HCT116 (cell line): ENCODE data around the gene LMBR1L.

Experiments
- SIN3A ChIP-seq: IDR thresholded peaks from 2 replicates; pipeline ENCODE4 v1.6.1; 2012; ENCODE audit warnings: low read depth
- ZFX ChIP-seq: fragments of 450-650 bp; IDR thresholded peaks from 2 replicates; pipeline ENCODE4 v1.6.1; 2017
- TF ChIP-seq, protein P1 (sequence below): IDR thresholded peaks from 2 replicates; pipeline ENCODE4 v1.6.1; 2012

DNA sequence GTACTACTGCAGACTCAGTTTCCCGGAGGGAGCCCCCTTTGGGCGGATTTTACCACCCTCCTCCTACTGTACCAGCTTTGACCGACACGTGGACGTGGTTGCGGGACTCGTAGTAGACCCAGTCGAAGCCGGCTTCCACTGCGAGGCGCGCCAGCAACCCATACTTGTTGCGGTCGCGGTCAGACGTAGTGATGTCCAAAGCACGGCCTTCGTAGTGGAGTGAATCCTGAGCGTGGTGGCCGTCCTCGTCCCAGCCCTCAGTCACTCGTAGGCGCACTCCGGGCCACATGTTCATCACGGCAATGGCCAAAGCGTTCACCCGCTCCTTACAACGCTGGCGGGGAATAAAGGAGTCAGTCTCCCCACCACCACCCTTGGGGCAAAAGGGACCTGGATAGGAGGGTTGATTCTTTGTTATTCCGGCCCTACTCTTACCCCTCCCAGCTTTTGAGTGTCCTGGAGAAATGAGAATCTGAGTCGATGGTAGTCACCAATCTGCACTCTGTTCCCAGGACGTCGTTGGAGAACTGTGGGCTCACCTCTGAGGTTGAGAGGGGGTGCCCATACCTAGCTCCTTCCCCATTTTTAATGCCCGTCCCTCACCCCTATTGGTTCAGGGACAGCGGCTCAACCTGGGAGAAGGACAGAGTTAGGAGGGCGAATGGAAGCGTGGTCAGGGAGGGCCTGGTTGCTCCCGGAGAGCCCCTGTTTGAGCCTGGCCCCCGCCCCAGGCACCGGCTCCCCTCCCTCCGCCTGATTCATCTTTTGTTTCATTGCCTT is 19.4 kb downstream of the LMBR1L start:
- TF ChIP-seq, protein P1, sequence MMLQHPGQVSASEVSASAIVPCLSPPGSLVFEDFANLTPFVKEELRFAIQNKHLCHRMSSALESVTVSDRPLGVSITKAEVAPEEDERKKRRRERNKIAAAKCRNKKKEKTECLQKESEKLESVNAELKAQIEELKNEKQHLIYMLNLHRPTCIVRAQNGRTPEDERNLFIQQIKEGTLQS, result no peak
- no peak for TF ChIP-seq SIN3A
- TF ChIP-seq ZFX, result no peak
